IMR-90 (cell line): ENCODE data around the gene SQSTM1. TPM values are rescaled to one million over a fixed set of nuclear protein-coding genes. Genes with fewer than 3 reads are reported as not detected.
A peak's percentile ranks its signal among the peaks of the same experiment; 100 is the strongest.

ENCODE experiments used
- ATAC-seq: fragments of 200-7000 bp; cut with Tn5 transposase; 2 replicates; pipeline ENCODE4 v1.9.1; 2020; ENCODE audit warnings: low read depth, mild to moderate bottlenecking, moderate library complexity
- BruUV-seq: library from RNA; stranded (reverse); fragments of 400-500 nt; replicated peaks from 2 replicates; lab custom pipeline; 2021; lab: Mats Ljungman, UMichigan
- CTCF ChIA-PET: fragments of 300-600 bp; formaldehyde crosslinking; extraction: SDS; loops from one replicate; lab custom pipeline; 2021; ENCODE audit warnings: antibody characterized with exemption; lab: Yijun Ruan, JAX
- POLR2A ChIA-PET: fragments of 300-600 bp; sonication (Branson Sonifier 250); formaldehyde crosslinking; loops from one replicate; lab custom pipeline; 2022; ENCODE audit warnings: antibody characterized with exemption; ENCODE audit not compliant: unreplicated experiment; lab: Charles Lee
- DNase-seq: peaks from one replicate; pipeline ENCODE4 v3.0.0; 2013
- H2AFZ ChIP-seq: replicated peaks from 2 replicates; pipeline ENCODE3; 2013; ENCODE audit warnings: low read length, mild to moderate bottlenecking; ENCODE audit not compliant: poor library complexity
- H2AK5ac ChIP-seq: 2 replicates; pipeline ENCODE4 v1.6.1; 2013; ENCODE audit warnings: low read depth, low read length, inconsistent platforms
- H2AK9ac ChIP-seq: replicated peaks from 2 replicates; pipeline ENCODE3; 2013; ENCODE audit warnings: mild to moderate bottlenecking, low read depth, low read length, moderate library complexity; ENCODE audit not compliant: poor library complexity
- H2BK120ac ChIP-seq: 2 replicates; pipeline ENCODE4 v1.6.1; 2013; ENCODE audit warnings: low read depth, low read length, inconsistent platforms
- H2BK15ac ChIP-seq: 3 replicates; pipeline ENCODE4 v1.6.1; 2013; ENCODE audit warnings: low read depth, low read length, inconsistent platforms
- H2BK20ac ChIP-seq: 2 replicates; pipeline ENCODE4 v1.6.1; 2013; ENCODE audit warnings: low read depth, mild to moderate bottlenecking, inconsistent platforms, low read length, moderate library complexity
- H2BK5ac ChIP-seq: 2 replicates; pipeline ENCODE4 v1.6.1; 2013; ENCODE audit warnings: mild to moderate bottlenecking, low read depth, low read length, inconsistent platforms; ENCODE audit not compliant: poor library complexity, severe bottlenecking
- H3K14ac ChIP-seq: replicated peaks from 2 replicates; pipeline ENCODE4 v1.6.1; 2013; ENCODE audit warnings: low read depth, low read length, inconsistent platforms
- H3K18ac ChIP-seq: 2 replicates; pipeline ENCODE4 v1.6.1; 2013; ENCODE audit warnings: low read depth, low read length, control low read depth
- H3K23ac ChIP-seq: 2 replicates; pipeline ENCODE4 v1.6.1; 2013; ENCODE audit warnings: low read depth, low read length, inconsistent platforms
- H3K27ac ChIP-seq: 2 replicates; pipeline ENCODE4 v1.5.1; 2013; ENCODE audit warnings: mild to moderate bottlenecking, control low read depth, low read length; ENCODE audit not compliant: insufficient read depth
- H3K27me3 ChIP-seq: 2 replicates; pipeline ENCODE4 v1.6.1; 2013; ENCODE audit warnings: low read length; ENCODE audit not compliant: control insufficient read depth, insufficient read depth
- H3K36me3 ChIP-seq: 2 replicates; pipeline ENCODE4 v1.6.1; 2013; ENCODE audit warnings: low read length, mixed read lengths; ENCODE audit not compliant: control insufficient read depth, insufficient read depth
- H3K4ac ChIP-seq: 2 replicates; pipeline ENCODE4 v1.6.1; 2013; ENCODE audit warnings: low read depth, low read length, inconsistent platforms
- H3K4me1 ChIP-seq: 2 replicates; pipeline ENCODE4 v1.6.1; 2013; ENCODE audit warnings: low read length, mixed read lengths; ENCODE audit not compliant: control insufficient read depth, insufficient read depth
- H3K4me2 ChIP-seq: 2 replicates; pipeline ENCODE4 v1.6.1; 2013; ENCODE audit warnings: low read depth, mild to moderate bottlenecking, control low read depth, low read length, moderate library complexity
- H3K4me3 ChIP-seq: 2 replicates; pipeline ENCODE4 v1.5.1; 2013; ENCODE audit warnings: low read depth, mild to moderate bottlenecking, control low read depth, low read length, moderate library complexity; ENCODE audit not compliant: insufficient read depth
- H3K56ac ChIP-seq: 2 replicates; pipeline ENCODE4 v1.6.1; 2013; ENCODE audit warnings: low read length, inconsistent platforms; ENCODE audit not compliant: insufficient read depth; ENCODE audit errors: extremely low read depth
- H3K79me1 ChIP-seq, 2 experiments: 2 replicates each; pipeline ENCODE4 v1.6.1; 2013; ENCODE audit warnings: low read length in 2 of 2, inconsistent platforms in 1 of 2, low read depth in 1 of 2
- H3K9ac ChIP-seq: 2 replicates; pipeline ENCODE4 v1.6.1; 2013; ENCODE audit warnings: low read depth, low read length, control low read depth
- H3K9me1 ChIP-seq: 2 replicates; pipeline ENCODE4 v1.6.1; 2013; ENCODE audit warnings: low read length, inconsistent platforms; ENCODE audit not compliant: insufficient read depth
- H3K9me3 ChIP-seq: 2 replicates; pipeline ENCODE4 v1.6.1; 2013; ENCODE audit warnings: low read length; ENCODE audit not compliant: control insufficient read depth, insufficient read depth
- H4K20me1 ChIP-seq: 2 replicates; pipeline ENCODE4 v1.6.1; 2013; ENCODE audit warnings: low read length, inconsistent platforms; ENCODE audit not compliant: insufficient read depth
- H4K5ac ChIP-seq: 2 replicates; pipeline ENCODE4 v1.6.1; 2013; ENCODE audit warnings: mild to moderate bottlenecking, low read depth, low read length, control low read depth
- H4K8ac ChIP-seq, 2 experiments: 2 replicates each; pipeline ENCODE4 v1.6.1; 2013; ENCODE audit warnings: low read depth in 2 of 2, low read length in 2 of 2, control low read depth in 1 of 2, inconsistent platforms in 1 of 2
- H4K91ac ChIP-seq: 2 replicates; pipeline ENCODE4 v1.6.1; 2013; ENCODE audit warnings: low read depth, low read length, inconsistent platforms; ENCODE audit not compliant: insufficient read depth
- CEBPB ChIP-seq: IDR thresholded peaks from 2 replicates; pipeline ENCODE4 v1.6.1; 2012; ENCODE audit warnings: low read depth, low read length, improper control_type of control experiment
- CHD1 ChIP-seq: IDR thresholded peaks from 2 replicates; pipeline ENCODE4 v1.6.1; 2012; ENCODE audit warnings: low read depth, low read length, improper control_type of control experiment
- FOS ChIP-seq: fragments of 150-350 bp; IDR thresholded peaks from 2 replicates; pipeline ENCODE4 v1.6.1; 2016; ENCODE audit warnings: low read depth, low read length
- MAZ ChIP-seq: IDR thresholded peaks from 2 replicates; pipeline ENCODE4 v1.6.1; 2012; ENCODE audit warnings: low read depth, mild to moderate bottlenecking, low read length, improper control_type of control experiment, moderate library complexity, borderline replicate concordance
- NFE2L2 ChIP-seq: fragments of 150-350 bp; IDR thresholded peaks from 2 replicates; pipeline ENCODE4 v1.6.1; 2016; ENCODE audit warnings: low read depth, mild to moderate bottlenecking, low read length
- RAD21 ChIP-seq: IDR thresholded peaks from 2 replicates; pipeline ENCODE4 v1.6.1; 2012; ENCODE audit warnings: low read length, improper control_type of control experiment
- WGBS, 2 experiments: methylation state at CpG; one replicate each; pipeline versions ENCODE4 v1.1.5 to v1.1.7; 2013; ENCODE audit warnings: missing lambda C conversion rate in 2 of 2; ENCODE audit not compliant: insufficient read length in 1 of 2; ENCODE audit errors: extremely low coverage in 2 of 2; 5-methylcytosine and 5-hydroxymethylcytosine counted together
- dilution Hi-C: fragments of 300-500 bp; cut with HindIII; formaldehyde crosslinking; loops from one replicate; pipeline ENCODE4 v1.14.3; 2018; ENCODE audit warnings: low sequenced_read_pairs; ENCODE audit not compliant: unreplicated experiment
- in situ Hi-C: fragments of 300-500 bp; cut with MboI; formaldehyde crosslinking; loops from 3 replicates; pipeline ENCODE4 v1.14.3; 2019; ENCODE audit warnings: low sequenced_read_pairs, inconsistent platforms, mixed read lengths
- intact Hi-C: fragments of 100-400 bp; cut with micrococcal nuclease; formaldehyde crosslinking; loops from 2 replicates; pipeline ENCODE4 v1.10.0; 2022
- polyA plus RNA-seq, 3 experiments: library from polyadenylated mRNA; depleted of rRNA; stranded (reverse); fragments of >200 nt; gene quantifications; 2 replicates each; pipeline ENCODE4 v1.2.3, GENCODE V29; 2012; ENCODE audit warnings: low replicate concordance in 1 of 3
- total RNA-seq: library from RNA; depleted of rRNA; stranded (reverse); fragments of >200 nt; gene quantifications from 2 replicates; pipeline ENCODE4 v1.2.3, GENCODE V29; 2012

The SQSTM1 gene
- total and polyA plus RNA-seq, 2 of the 4 experiments (the other 2 are of a cell fraction) = 152 to 184 TPM

DNA sequence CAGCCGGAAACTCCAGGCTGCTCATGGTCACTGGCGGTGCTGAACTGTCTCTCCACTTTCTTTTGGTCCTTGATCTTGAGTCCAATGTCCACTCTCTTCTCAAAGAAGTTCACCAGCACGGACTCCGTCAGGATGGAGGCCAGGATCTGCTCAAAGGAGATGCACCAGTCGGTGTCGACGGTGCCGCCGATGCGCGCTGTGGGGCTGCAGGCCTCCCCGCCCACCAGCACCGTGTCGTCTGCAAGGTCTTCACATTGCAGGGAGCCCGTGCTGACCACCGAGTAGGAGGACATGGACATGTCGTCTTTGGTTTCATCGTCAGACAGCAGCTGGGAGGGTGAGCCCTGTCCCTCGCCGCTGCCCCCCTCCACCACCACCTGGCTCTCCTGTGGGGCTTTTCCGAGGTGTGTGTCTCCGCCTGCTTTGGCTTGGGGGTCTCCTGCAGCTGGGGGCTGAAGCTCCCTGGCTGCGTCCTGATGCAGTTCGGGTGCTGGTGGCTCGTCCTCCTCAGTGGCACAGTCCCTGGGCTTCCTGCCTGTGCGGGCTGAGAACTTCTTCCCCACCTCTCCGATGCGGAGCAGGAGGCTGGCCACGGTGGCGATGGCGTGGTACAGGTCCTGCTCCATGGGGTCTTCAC, 42.9 kb downstream of the SQSTM1 start:
- Histone ChIP-seq H2AK5ac (no peak overlapping the region), H3K56ac (no peak overlapping the region), H3K79me1 (peaks cover 7 to 14% of the 10 kb centered on the region in 2 experiments), H3K9ac (no peak overlapping the region), H3K27ac (no peak overlapping the region), H3K36me3 (peaks cover 51% of the 10 kb centered on the region), H3K4me3 (no peak overlapping the region), H3K23ac (no peak overlapping the region), H3K27me3 (no peaks in the 10 kb centered on the region), H3K18ac (no peak overlapping the region), H4K8ac (no peak overlapping the region), H3K4me1 (no peaks in the 10 kb centered on the region), H2BK15ac (no peak overlapping the region), H4K91ac (no peak overlapping the region), H3K14ac (no peak overlapping the region), H3K4ac (no peak overlapping the region), H2AK9ac (peak overlapping the region; percentile 72), H4K20me1 (no peaks in the 10 kb centered on the region), H2BK5ac (no peak overlapping the region), H2AFZ (no peak overlapping the region), H2BK20ac (no peak overlapping the region), H4K5ac (no peak overlapping the region), H2BK120ac (no peak overlapping the region), H3K9me1 (peaks cover 9% of the 10 kb centered on the region; the same call in 1 of the 2 replicates), H3K9me3 (peaks cover 5% of the 10 kb centered on the region; the same call in 1 of the 2 replicates), H3K4me2 (no peak overlapping the region)
- no peak for TF ChIP-seq CEBPB
- TF ChIP-seq RAD21 = no peak
- no peak for TF ChIP-seq CHD1
- TF ChIP-seq MAZ = no peak
- no peak for TF ChIP-seq FOS
- no peak for TF ChIP-seq NFE2L2
- intact Hi-C loops = no loop called here
- no TSS peak for BruUV-seq
- 100% methylated on average over 23 of the region's 31 CpGs; no CpG with 5 or more reads in 1 of the 2 experiments for WGBS, 2 experiments
- in situ Hi-C loops = no loop called here
- CTCF ChIA-PET = no interaction called here
- no peak for ATAC-seq
- dilution Hi-C loops = no loop called here
- POLR2A ChIA-PET = no interaction called here
- DNase-seq = no peak
